Prostate gland (tissue), 2 donors: Measurements from ENCODE around the gene AQP4.

Source experiments
- CTCF ChIP-seq, 4 experiments: fragments of 200-600 bp in 2 of 4; fragments of 450-650 bp in 2 of 4; sonication (generic) in 2 of 4; IDR thresholded peaks; 1 replicate in 3 of 4; 2 replicates in 1 of 4; pipeline ENCODE4 v1.5.1; 2016 to 2019; ENCODE audit warnings: antibody characterized with exemption in 4 of 4, mild to moderate bottlenecking in 2 of 4, moderate library complexity in 2 of 4
- POLR2A ChIP-seq: fragments of 450-650 bp; IDR thresholded peaks from one replicate; pipeline ENCODE4 v1.6.1; 2016; ENCODE audit warnings: antibody characterized with exemption, mild to moderate bottlenecking
- POLR2AphosphoS5 ChIP-seq: sonication (generic); formaldehyde crosslinking; IDR thresholded peaks from one replicate; pipeline ENCODE4 v1.6.1; 2017; ENCODE audit warnings: antibody characterized with exemption

DNA sequence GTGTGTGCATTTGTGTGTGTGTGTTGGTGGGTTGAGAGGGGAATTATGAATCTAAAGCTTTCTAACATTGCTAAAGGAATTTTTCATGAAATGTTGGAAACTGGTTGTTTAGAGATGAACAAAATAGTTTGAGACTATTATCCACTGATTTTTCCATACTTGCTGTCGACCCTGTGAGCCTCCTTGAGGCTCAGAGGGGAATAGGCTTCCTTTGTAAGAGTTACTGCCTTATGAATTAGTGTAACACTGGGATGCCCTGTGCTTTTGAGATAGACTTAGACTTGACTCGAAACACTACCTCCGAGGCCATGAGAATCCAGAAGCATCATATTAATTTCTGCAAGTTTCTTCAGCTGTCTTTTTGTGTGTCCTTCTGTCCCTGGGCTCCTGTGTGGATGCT is 37.9 kb downstream of the AQP4 start:
- no peak for TF ChIP-seq CTCF (IDR thresholded peaks at IDR 0.05)
- TF ChIP-seq POLR2A, result no peak
- TF ChIP-seq POLR2AphosphoS5, result no peak
